22Rv1 (cell line): ENCODE results near the gene REC8.

Experiments used
- ZFX ChIP-seq: fragments of 450-650 bp; IDR thresholded peaks from 2 replicates; pipeline ENCODE4 v1.6.1; 2017; ENCODE audit warnings: antibody characterized with exemption, borderline replicate concordance
- TF ChIP-seq, protein P1 (sequence below): fragments of 450-650 bp; IDR thresholded peaks from 2 replicates; pipeline ENCODE4 v1.5.1; 2017; ENCODE audit warnings: mild to moderate bottlenecking

DNA sequence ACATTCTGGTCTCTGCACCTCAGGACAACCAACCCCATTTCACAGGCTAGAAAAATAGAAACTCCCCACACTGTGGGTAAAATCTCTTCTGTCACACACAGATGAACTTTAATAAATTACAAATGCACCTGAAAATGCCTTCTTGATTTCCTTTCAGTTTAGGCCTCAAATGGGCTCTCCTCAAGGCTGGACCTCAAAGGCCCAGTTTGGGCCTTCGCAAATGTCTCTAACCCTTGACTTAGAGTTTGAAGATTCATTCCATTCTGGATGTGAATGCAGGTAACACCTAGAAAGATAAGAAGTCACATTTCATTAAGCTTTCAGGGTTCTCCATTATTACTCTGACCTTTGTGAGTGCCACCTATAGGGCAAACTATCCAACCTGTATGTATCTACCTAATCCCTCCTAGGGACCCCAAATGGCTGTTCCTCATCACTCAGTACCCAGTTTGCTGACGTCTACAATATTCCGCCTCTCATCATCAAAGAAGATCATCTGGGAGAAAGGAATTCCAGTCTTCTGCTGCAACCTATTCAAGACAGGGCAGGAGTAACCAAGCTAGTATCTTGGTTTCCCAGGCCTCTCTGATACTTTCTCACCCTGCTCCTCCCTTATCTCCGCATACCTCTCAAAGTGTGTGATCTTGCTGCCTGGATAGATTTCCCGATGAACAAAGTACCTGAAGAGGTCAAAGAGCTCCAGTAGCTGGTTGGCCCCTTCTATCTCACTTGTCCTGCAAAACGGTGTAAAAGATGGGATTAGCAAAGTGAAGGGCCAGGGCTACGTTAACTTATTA is 42.2 kb downstream of the REC8 start:
- TF ChIP-seq, protein P1, sequence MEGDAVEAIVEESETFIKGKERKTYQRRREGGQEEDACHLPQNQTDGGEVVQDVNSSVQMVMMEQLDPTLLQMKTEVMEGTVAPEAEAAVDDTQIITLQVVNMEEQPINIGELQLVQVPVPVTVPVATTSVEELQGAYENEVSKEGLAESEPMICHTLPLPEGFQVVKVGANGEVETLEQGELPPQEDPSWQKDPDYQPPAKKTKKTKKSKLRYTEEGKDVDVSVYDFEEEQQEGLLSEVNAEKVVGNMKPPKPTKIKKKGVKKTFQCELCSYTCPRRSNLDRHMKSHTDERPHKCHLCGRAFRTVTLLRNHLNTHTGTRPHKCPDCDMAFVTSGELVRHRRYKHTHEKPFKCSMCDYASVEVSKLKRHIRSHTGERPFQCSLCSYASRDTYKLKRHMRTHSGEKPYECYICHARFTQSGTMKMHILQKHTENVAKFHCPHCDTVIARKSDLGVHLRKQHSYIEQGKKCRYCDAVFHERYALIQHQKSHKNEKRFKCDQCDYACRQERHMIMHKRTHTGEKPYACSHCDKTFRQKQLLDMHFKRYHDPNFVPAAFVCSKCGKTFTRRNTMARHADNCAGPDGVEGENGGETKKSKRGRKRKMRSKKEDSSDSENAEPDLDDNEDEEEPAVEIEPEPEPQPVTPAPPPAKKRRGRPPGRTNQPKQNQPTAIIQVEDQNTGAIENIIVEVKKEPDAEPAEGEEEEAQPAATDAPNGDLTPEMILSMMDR = no peak
- TF ChIP-seq ZFX = no peak
